GM18511 (cell line): ENCODE measurements around the gene POMC.
"Not testable (repeated sequence)": the region's sequence is repeated elsewhere in the genome, so short reads cannot be mapped to it uniquely, and the experiment has no call there.

Experiments
- ATAC-seq: cut with Tn5 transposase; IDR thresholded peaks from one replicate; pipeline ENCODE4 v1.9.1; 2021; ENCODE audit warnings: mild to moderate bottlenecking, moderate library complexity; ENCODE audit not compliant: unreplicated experiment

Gene POMC

GRCh38 chr2:25168256-25169072 lies at the start of gene POMC:
Gene POMC, minus strand, starts transcription at chr2:25168580. Its CDS starts 3,808 bp downstream, at chr2:25164772.
- ATAC-seq = no peak

- ATAC-seq = no peak
These were observed 49.7 kb upstream of the POMC start for GRCh38 chr2:25218100-25218499.

GRCh38 chr2:25215948-25216679 lies 47.7 kb upstream of the POMC start:
- peak; percentile 61 for ATAC-seq

- no peak for ATAC-seq
These were observed 46.9 kb upstream of the POMC start for GRCh38 chr2:25215232-25215631.

- no peak for ATAC-seq
These were observed 44.8 kb upstream of the POMC start for GRCh38 chr2:25213229-25213628.

GRCh38 chr2:25210923-25211322 lies 42.5 kb upstream of the POMC start:
- ATAC-seq = not testable (repeated sequence)

- ATAC-seq = no peak
These were observed 38.7 kb upstream of the POMC start for GRCh38 chr2:25207078-25207545.

- peak; percentile 60 for ATAC-seq
These were observed 35.9 kb upstream of the POMC start for GRCh38 chr2:25204190-25204838.

GRCh38 chr2:25202275-25202674 lies 33.9 kb upstream of the POMC start:
- no peak for ATAC-seq

- no peak for ATAC-seq
These were observed 33.4 kb upstream of the POMC start for GRCh38 chr2:25201794-25202193.

GRCh38 chr2:25201265-25201664 lies 32.9 kb upstream of the POMC start:
- ATAC-seq = no peak

- no peak for ATAC-seq
These were observed 30.2 kb upstream of the POMC start for GRCh38 chr2:25198576-25198975.

GRCh38 chr2:25198209-25198525 lies 29.8 kb upstream of the POMC start:
- ATAC-seq = no peak

GRCh38 chr2:25197336-25198208 lies 29.2 kb upstream of the POMC start:
- no peak for ATAC-seq

- ATAC-seq = no peak
These were observed 26.3 kb upstream of the POMC start for GRCh38 chr2:25194576-25195122.

GRCh38 chr2:25190536-25190935 lies 22.2 kb upstream of the POMC start:
- ATAC-seq = no peak

GRCh38 chr2:25188405-25188804 lies 20.0 kb upstream of the POMC start:
- ATAC-seq = no peak

- ATAC-seq = no peak
These were observed 19.5 kb upstream of the POMC start for GRCh38 chr2:25187729-25188350.

- no peak for ATAC-seq
These were observed 15.9 kb upstream of the POMC start for GRCh38 chr2:25184254-25184653.

- no peak for ATAC-seq
These were observed 10.6 kb upstream of the POMC start for GRCh38 chr2:25178976-25179375.
